Gastroesophageal sphincter (tissue), 4 donors: ENCODE data around the gene ZHX3. TPM values are rescaled to one million over a fixed set of nuclear protein-coding genes. Genes with fewer than 3 reads are reported as not detected.

Experiments
- ATAC-seq: fragments of 150-250 bp; one replicate; pipeline ENCODE4 v1.9.1; 2016; ENCODE audit warnings: mild to moderate bottlenecking, moderate library complexity
- H3K27ac ChIP-seq, 4 donors: fragments of 200-600 bp; sonication (generic) in 3 of 4; 1 replicate in 3 of 4; 2 replicates in 1 of 4; pipeline ENCODE4 v1.5.1; 2016 to 2019
- H3K27me3 ChIP-seq: fragments of 200-600 bp; sonication (generic); one replicate; pipeline ENCODE4 v1.5.1; 2019
- H3K36me3 ChIP-seq, 2 donors: fragments of 200-600 bp; sonication (generic); one replicate each; pipeline ENCODE4 v1.5.1; 2019; ENCODE audit warnings: control low read depth in 1 of 2
- H3K4me1 ChIP-seq, 3 donors: fragments of 200-600 bp; sonication (generic); 1 replicate in 2 of 3; 2 replicates in 1 of 3; pipeline ENCODE4 v1.5.1; 2016 to 2019; ENCODE audit warnings: control low read depth in 2 of 3
- H3K4me3 ChIP-seq, 2 donors: fragments of 200-600 bp; sonication (generic); one replicate each; pipeline ENCODE4 v1.5.1; 2019; ENCODE audit warnings: mild to moderate bottlenecking in 1 of 2, moderate library complexity in 1 of 2
- H3K9me3 ChIP-seq, 3 donors: fragments of 200-600 bp; sonication (generic); one replicate each; pipeline ENCODE4 v1.5.1; 2017 to 2019; ENCODE audit warnings: control low read depth in 2 of 3
- EP300 ChIP-seq: sonication (generic); formaldehyde crosslinking; IDR thresholded peaks from one replicate; pipeline ENCODE4 v1.6.1; 2017; ENCODE audit warnings: antibody characterized with exemption, mild to moderate bottlenecking
- POLR2A ChIP-seq, 2 donors: fragments of 450-650 bp; IDR thresholded peaks; one replicate each; pipeline ENCODE4 v1.6.1; 2017; ENCODE audit warnings: antibody characterized with exemption in 2 of 2, mild to moderate bottlenecking in 2 of 2, moderate library complexity in 1 of 2
- POLR2AphosphoS5 ChIP-seq: sonication (generic); formaldehyde crosslinking; IDR thresholded peaks from one replicate; pipeline ENCODE4 v1.6.1; 2017; ENCODE audit warnings: antibody characterized with exemption
- WGBS, 2 donors: methylation state at CpG; one replicate each; pipeline ENCODE4 v1.1.5; 2018; ENCODE audit warnings: low coverage in 1 of 2; 5-methylcytosine and 5-hydroxymethylcytosine counted together
- total RNA-seq, 4 donors: library from RNA; depleted of rRNA; stranded (reverse); fragments of >200 nt; gene quantifications; one replicate each; pipeline ENCODE4 v1.1.0, GENCODE V29; 2016
- TF ChIP-seq, protein P1 (sequence below), 4 experiments: fragments of 200-600 bp in 2 of 4; fragments of 450-650 bp in 2 of 4; sonication (generic) in 1 of 4; IDR thresholded peaks; one replicate each; pipeline ENCODE4 v1.5.1; 2017 to 2019; ENCODE audit warnings: antibody characterized with exemption in 4 of 4, mild to moderate bottlenecking in 2 of 4, moderate library complexity in 2 of 4

The ZHX3 gene
- total RNA-seq, 4 donors from 2014 or later: 121 to 183 (median 155) TPM

DNA sequence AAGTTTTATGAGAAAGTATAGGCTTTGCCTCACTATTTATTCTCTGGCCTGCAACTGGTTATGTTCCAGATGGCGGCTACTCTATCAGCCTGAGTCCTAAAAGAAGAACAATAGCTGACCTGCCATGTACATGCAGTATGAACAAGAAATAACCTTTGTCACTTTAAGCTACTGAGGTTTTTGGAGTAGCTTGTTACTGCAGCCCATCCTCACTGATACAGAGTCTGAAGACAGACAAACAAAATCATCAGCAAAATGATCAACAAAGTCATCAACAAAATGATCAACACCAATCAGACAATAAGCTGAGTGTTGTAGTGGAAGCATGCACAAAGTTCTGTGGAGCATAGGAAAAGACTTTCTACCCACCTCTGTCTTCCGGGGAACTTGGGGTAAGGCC is 97.7 kb downstream of the ZHX3 start:
- no peaks in the 10 kb centered on the region for H3K27me3 ChIP-seq
- H3K4me3 ChIP-seq: no peak overlapping the region
- no peak for ATAC-seq
- WGBS, 2 donors: 86 to 100% methylated on average over 1 to 2 of the region's 2 CpGs
- H3K9me3 ChIP-seq: no peaks in the 10 kb centered on the region
- TF ChIP-seq POLR2AphosphoS5: no peak
- TF ChIP-seq POLR2A (IDR thresholded peaks at IDR 0.05): no peak
- no peak for TF ChIP-seq EP300
- TF ChIP-seq, protein P1, sequence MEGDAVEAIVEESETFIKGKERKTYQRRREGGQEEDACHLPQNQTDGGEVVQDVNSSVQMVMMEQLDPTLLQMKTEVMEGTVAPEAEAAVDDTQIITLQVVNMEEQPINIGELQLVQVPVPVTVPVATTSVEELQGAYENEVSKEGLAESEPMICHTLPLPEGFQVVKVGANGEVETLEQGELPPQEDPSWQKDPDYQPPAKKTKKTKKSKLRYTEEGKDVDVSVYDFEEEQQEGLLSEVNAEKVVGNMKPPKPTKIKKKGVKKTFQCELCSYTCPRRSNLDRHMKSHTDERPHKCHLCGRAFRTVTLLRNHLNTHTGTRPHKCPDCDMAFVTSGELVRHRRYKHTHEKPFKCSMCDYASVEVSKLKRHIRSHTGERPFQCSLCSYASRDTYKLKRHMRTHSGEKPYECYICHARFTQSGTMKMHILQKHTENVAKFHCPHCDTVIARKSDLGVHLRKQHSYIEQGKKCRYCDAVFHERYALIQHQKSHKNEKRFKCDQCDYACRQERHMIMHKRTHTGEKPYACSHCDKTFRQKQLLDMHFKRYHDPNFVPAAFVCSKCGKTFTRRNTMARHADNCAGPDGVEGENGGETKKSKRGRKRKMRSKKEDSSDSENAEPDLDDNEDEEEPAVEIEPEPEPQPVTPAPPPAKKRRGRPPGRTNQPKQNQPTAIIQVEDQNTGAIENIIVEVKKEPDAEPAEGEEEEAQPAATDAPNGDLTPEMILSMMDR (IDR thresholded peaks at IDR 0.05): no peak
- no peak overlapping the region for H3K27ac ChIP-seq
- no peaks in the 10 kb centered on the region for H3K36me3 ChIP-seq
- peaks cover 21 to 74% (median 30%) of the 10 kb centered on the region in 3 donors for H3K4me1 ChIP-seq

DNA sequence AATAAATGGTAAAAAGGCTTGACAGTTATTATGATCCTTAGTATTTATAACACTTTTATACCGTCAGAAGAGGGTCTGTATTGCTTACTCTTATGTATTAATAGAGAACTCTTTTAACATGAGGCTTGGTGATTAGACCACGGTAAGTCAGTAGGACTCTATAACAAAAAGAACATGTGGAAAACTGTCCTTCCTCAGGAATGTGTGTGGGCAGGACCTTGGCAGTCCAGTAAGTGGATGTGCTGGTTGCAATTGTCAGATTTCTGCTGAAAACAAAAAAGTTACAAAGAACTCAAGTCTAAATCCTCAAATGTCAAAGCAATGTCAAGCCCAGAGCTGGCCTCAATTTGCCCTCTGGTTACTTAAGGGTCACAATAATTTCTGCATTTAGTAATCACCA is 99.1 kb downstream of the ZHX3 start:
- 51 to 52% methylated on average over 2 of the region's 2 CpGs for WGBS, 2 donors
- peaks cover 22 to 69% (median 26%) of the 10 kb centered on the region in 3 donors for H3K4me1 ChIP-seq
- H3K4me3 ChIP-seq: no peak overlapping the region
- H3K9me3 ChIP-seq: no peaks in the 10 kb centered on the region
- no peaks in the 10 kb centered on the region for H3K36me3 ChIP-seq
- no peaks in the 10 kb centered on the region for H3K27me3 ChIP-seq
- H3K27ac ChIP-seq: no peak overlapping the region
- ATAC-seq: no peak
- TF ChIP-seq POLR2AphosphoS5 (no peak), EP300 (no peak), POLR2A (IDR thresholded peaks at IDR 0.05) (no peak)

DNA sequence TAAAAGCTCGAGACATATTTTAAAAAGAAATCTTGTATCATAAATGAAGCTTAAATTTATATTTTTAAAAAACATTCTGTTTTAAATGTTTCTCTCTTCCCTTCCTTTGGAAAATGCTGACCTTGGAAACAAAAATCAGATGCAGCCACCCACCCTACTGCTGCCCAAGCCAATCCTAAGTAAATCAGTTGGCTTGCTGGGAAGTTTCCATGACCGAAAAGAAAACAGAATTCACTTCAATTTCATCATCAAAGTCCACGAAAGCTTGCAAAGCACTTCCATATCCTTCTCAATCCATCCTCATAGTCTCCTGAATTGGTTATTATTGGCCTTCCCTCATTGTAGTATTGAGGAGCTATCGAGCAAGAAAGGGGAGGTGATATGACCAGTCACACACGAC is 100.1 kb downstream of the ZHX3 start:
- no peaks in the 10 kb centered on the region for H3K36me3 ChIP-seq
- no peak for ATAC-seq
- H3K4me1 ChIP-seq: peaks cover 21 to 69% (median 25%) of the 10 kb centered on the region in 3 donors
- WGBS, 2 donors: 65 to 72% methylated on average over 5 of the region's 5 CpGs
- TF ChIP-seq EP300 (no peak), POLR2AphosphoS5 (no peak), POLR2A (IDR thresholded peaks at IDR 0.05) (no peak)
- TF ChIP-seq, protein P1 (IDR thresholded peaks at IDR 0.05): no peak
- no peaks in the 10 kb centered on the region for H3K9me3 ChIP-seq
- H3K27me3 ChIP-seq: no peaks in the 10 kb centered on the region
- no peak overlapping the region for H3K27ac ChIP-seq
- no peak overlapping the region for H3K4me3 ChIP-seq

DNA sequence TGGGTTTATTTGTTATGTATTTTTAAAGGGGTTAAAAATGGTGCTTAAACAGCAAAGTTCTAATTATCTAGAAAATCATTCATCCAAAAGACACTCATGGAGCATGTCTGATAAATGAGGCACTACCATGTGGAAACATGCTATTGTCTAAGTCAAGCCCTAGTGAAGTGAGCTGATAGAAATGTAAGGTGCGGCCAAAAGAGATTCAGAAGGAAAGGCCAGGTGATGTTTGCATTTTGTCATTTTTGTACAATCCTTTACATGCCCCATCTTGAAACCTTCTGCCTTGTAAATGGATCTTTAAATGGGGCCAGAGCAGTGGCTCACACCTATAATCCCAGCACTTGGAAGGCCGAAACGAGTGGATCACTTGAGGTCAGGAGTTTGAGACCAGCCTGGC is 102.9 kb downstream of the ZHX3 start:
- WGBS, 2 donors: 90 to 95% methylated on average over 2 to 3 of the region's 3 CpGs

DNA sequence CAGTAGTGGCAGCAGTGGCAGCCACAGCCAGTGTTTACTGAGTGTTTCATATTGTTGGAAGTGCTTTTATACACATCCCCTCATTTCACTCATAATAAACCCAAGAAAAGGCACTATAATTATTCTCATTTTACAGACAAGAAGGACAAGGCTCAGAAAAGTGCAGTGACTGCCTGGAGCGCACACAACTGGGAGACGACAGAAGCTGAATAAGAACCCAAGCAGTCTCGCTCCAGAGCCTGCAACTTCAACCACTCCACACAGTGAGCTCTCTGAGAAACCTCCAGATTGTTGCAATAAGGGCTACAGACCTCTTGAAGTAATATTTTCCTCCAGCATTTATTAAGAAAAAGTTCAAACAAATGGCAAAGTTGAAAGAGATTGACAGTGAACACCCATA is 103.3 kb downstream of the ZHX3 start:
- Histone ChIP-seq H3K4me3 (no peak overlapping the region), H3K27ac (no peak overlapping the region), H3K27me3 (no peaks in the 10 kb centered on the region), H3K36me3 (no peaks in the 10 kb centered on the region), H3K4me1 (peaks cover 5 to 39% (median 10%) of the 10 kb centered on the region in 3 donors), H3K9me3 (no peaks in the 10 kb centered on the region)
- no peak for ATAC-seq
- TF ChIP-seq POLR2AphosphoS5 (no peak), POLR2A (IDR thresholded peaks at IDR 0.05) (no peak)
- 97 to 100% methylated on average over 3 of the region's 3 CpGs for WGBS, 2 donors

More for the DNA sequence above, 102.9 kb downstream of the ZHX3 start:
- no peaks in the 10 kb centered on the region for H3K36me3 ChIP-seq
- ATAC-seq: no peak
- TF ChIP-seq POLR2A (IDR thresholded peaks at IDR 0.05): no peak
- no peak for TF ChIP-seq POLR2AphosphoS5
- TF ChIP-seq, protein P1 (IDR thresholded peaks at IDR 0.05): no peak
- no peak for TF ChIP-seq EP300
- H3K27me3 ChIP-seq: no peaks in the 10 kb centered on the region
- no peak overlapping the region for H3K4me3 ChIP-seq
- H3K9me3 ChIP-seq: no peaks in the 10 kb centered on the region
- H3K4me1 ChIP-seq: peaks cover 5 to 44% (median 10%) of the 10 kb centered on the region in 3 donors
- no peak overlapping the region for H3K27ac ChIP-seq

DNA sequence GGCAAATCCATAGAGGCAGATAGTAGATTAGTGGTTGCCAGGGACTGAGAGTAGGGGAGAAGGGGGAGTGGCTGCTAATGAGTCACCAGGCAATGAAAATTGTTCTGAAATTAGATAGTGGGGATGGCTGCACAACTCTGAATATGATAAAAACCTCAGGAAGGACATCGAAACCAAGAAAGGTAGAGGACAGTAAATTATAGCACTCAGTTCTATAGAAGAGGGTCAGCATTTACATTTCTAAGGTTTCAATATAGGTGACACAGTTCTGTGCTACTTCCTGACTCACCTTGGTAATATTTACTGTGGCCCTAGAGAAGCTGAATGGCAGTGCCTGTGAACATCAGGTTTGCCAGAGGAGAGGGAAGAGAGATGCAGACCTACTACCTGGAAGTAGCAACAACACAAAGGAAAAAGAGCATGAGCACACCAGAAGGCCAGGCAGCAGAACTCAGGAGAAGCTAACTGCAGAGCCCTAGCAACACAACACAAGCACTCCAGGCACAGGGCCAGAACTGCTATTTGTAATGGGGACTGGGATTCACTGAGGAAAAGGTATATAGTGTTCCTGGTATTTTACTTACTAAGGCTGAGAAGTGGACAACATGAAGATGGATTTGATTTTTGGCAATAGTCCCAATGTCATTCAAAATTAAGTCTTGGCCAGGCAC is 104.2 kb downstream of the ZHX3 start:
- no peak overlapping the region for H3K4me3 ChIP-seq
- no peaks in the 10 kb centered on the region for H3K27me3 ChIP-seq
- 78% methylated on average over 1 of the region's 1 CpG; no CpG with 5 or more reads in 1 of the 2 donors for WGBS, 2 donors
- H3K4me1 ChIP-seq: peaks cover 5 to 31% (median 10%) of the 10 kb centered on the region in 3 donors
- ATAC-seq: no peak
- no peaks in the 10 kb centered on the region for H3K36me3 ChIP-seq
- H3K9me3 ChIP-seq: no peaks in the 10 kb centered on the region
- no peak overlapping the region for H3K27ac ChIP-seq
- TF ChIP-seq POLR2AphosphoS5: no peak
- no peak for TF ChIP-seq EP300
- TF ChIP-seq POLR2A (IDR thresholded peaks at IDR 0.05): no peak
- TF ChIP-seq, protein P1 (IDR thresholded peaks at IDR 0.05): no peak
